Hepatocyte (in vitro differentiated cells): ENCODE measurements around the gene NPTX1.

Experiments
- CTCF ChIP-seq: fragments of 200-600 bp; sonication (generic); IDR thresholded peaks from 2 replicates; pipeline ENCODE4 v1.5.1; 2016; ENCODE audit warnings: antibody characterized with exemption, mild to moderate bottlenecking; ENCODE audit not compliant: poor library complexity
- EZH2 ChIP-seq: fragments of 200-600 bp; sonication (generic); IDR thresholded peaks from 2 replicates; pipeline ENCODE4 v1.6.1; 2016; ENCODE audit warnings: antibody characterized with exemption, mild to moderate bottlenecking, borderline replicate concordance

GRCh38 chr17:80465327-80465974, 11.0 kb downstream of the NPTX1 start:
- TF ChIP-seq CTCF: no peak
- no peak for TF ChIP-seq EZH2
